ENCODE data around the gene COL6A1.

GRCh38 chr21:45975020-45975666 is 6.4 kb upstream of the COL6A1 start:
- TF ChIP-seq, protein P1, sequence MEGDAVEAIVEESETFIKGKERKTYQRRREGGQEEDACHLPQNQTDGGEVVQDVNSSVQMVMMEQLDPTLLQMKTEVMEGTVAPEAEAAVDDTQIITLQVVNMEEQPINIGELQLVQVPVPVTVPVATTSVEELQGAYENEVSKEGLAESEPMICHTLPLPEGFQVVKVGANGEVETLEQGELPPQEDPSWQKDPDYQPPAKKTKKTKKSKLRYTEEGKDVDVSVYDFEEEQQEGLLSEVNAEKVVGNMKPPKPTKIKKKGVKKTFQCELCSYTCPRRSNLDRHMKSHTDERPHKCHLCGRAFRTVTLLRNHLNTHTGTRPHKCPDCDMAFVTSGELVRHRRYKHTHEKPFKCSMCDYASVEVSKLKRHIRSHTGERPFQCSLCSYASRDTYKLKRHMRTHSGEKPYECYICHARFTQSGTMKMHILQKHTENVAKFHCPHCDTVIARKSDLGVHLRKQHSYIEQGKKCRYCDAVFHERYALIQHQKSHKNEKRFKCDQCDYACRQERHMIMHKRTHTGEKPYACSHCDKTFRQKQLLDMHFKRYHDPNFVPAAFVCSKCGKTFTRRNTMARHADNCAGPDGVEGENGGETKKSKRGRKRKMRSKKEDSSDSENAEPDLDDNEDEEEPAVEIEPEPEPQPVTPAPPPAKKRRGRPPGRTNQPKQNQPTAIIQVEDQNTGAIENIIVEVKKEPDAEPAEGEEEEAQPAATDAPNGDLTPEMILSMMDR (IDR thresholded peaks at IDR 0.05; ENCODE audit: insufficient read depth, low read length) = no peak
- no peak for TF ChIP-seq GABPA (IDR thresholded peaks at IDR 0.05; ENCODE audit: low read depth)
- no peak for TF ChIP-seq POLR2AphosphoS5 (IDR thresholded peaks at IDR 0.05; ENCODE audit: low read depth)
- TF ChIP-seq REST (IDR thresholded peaks at IDR 0.05; ENCODE audit: insufficient replicate concordance, low read depth) = no peak
- no peak for TF ChIP-seq SPI1 (IDR thresholded peaks at IDR 0.05; ENCODE audit: borderline replicate concordance, low read depth)
